DND-41 (cell line): ENCODE data around the gene CYP11A1.

Experiments
- ATAC-seq: fragments of 200-7000 bp; cut with Tn5 transposase; 3 replicates; pipeline ENCODE4 v1.9.1; 2021; ENCODE audit warnings: low read depth; ENCODE audit not compliant: insufficient read depth
- DNase-seq: peaks from one replicate; pipeline ENCODE4 v3.0.0-alpha.2; 2020
- H2AFZ ChIP-seq: 2 replicates; pipeline ENCODE4 v1.6.0; 2012; ENCODE audit warnings: low read depth, low read length
- H3K27ac ChIP-seq: 2 replicates; pipeline ENCODE4 v1.5.1; 2012; ENCODE audit warnings: low read length, inconsistent platforms
- H3K27me3 ChIP-seq: fragments of 200-600 bp; sonication (generic); 2 replicates; pipeline ENCODE4 v1.6.0; 2012; ENCODE audit warnings: low read length, mild to moderate bottlenecking, inconsistent platforms; ENCODE audit not compliant: insufficient read depth, poor library complexity
- H3K36me3 ChIP-seq: 2 replicates; pipeline ENCODE4 v1.5.1; 2012; ENCODE audit warnings: low read length, inconsistent platforms; ENCODE audit not compliant: insufficient read depth
- H3K4me1 ChIP-seq: 2 replicates; pipeline ENCODE4 v1.5.1; 2012; ENCODE audit warnings: mild to moderate bottlenecking, low read length; ENCODE audit not compliant: insufficient read depth
- H3K4me2 ChIP-seq: 2 replicates; pipeline ENCODE4 v1.6.0; 2012; ENCODE audit warnings: mild to moderate bottlenecking, moderate library complexity, low read length, inconsistent platforms; ENCODE audit not compliant: insufficient read depth
- H3K4me3 ChIP-seq, 2 experiments: fragments of 200-600 bp in 1 of 2; shearing (Covaris generic) in 1 of 2; 2 replicates each; pipeline ENCODE4 v1.5.1; 2012 to 2016; ENCODE audit warnings: inconsistent platforms in 2 of 2, low read length in 2 of 2, mild to moderate bottlenecking in 2 of 2, low read depth in 1 of 2, moderate library complexity in 1 of 2
- H3K79me2 ChIP-seq: 2 replicates; pipeline ENCODE4 v1.6.0; 2012; ENCODE audit warnings: low read length, inconsistent platforms; ENCODE audit not compliant: insufficient read depth
- H3K9ac ChIP-seq: 2 replicates; pipeline ENCODE4 v1.6.0; 2012; ENCODE audit warnings: low read depth, mild to moderate bottlenecking, inconsistent platforms, low read length, moderate library complexity
- H3K9me3 ChIP-seq: 2 replicates; pipeline ENCODE4 v1.5.1; 2012; ENCODE audit warnings: low read length, moderate library complexity, mild to moderate bottlenecking, inconsistent platforms; ENCODE audit not compliant: insufficient read depth, severe bottlenecking
- H4K20me1 ChIP-seq: 2 replicates; pipeline ENCODE4 v1.6.0; 2012; ENCODE audit warnings: low read length; ENCODE audit not compliant: insufficient read depth
- EZH2 ChIP-seq: IDR thresholded peaks from 3 replicates; pipeline ENCODE4 v1.6.1; 2012; ENCODE audit warnings: borderline replicate concordance, low read depth, mild to moderate bottlenecking, moderate library complexity, low read length, inconsistent platforms; ENCODE audit not compliant: severe bottlenecking
- TF ChIP-seq, protein P1 (sequence below): IDR thresholded peaks from 2 replicates; pipeline ENCODE4 v1.5.1; 2012; ENCODE audit warnings: borderline replicate concordance, low read length, moderate library complexity, mild to moderate bottlenecking; ENCODE audit not compliant: poor library complexity, severe bottlenecking; ENCODE audit errors: extremely low read depth

CYP11A1 gene

GRCh38 chr15:74376825-74377581 is 9.6 kb upstream of the CYP11A1 start:
- no peak for TF ChIP-seq EZH2
- TF ChIP-seq, protein P1, sequence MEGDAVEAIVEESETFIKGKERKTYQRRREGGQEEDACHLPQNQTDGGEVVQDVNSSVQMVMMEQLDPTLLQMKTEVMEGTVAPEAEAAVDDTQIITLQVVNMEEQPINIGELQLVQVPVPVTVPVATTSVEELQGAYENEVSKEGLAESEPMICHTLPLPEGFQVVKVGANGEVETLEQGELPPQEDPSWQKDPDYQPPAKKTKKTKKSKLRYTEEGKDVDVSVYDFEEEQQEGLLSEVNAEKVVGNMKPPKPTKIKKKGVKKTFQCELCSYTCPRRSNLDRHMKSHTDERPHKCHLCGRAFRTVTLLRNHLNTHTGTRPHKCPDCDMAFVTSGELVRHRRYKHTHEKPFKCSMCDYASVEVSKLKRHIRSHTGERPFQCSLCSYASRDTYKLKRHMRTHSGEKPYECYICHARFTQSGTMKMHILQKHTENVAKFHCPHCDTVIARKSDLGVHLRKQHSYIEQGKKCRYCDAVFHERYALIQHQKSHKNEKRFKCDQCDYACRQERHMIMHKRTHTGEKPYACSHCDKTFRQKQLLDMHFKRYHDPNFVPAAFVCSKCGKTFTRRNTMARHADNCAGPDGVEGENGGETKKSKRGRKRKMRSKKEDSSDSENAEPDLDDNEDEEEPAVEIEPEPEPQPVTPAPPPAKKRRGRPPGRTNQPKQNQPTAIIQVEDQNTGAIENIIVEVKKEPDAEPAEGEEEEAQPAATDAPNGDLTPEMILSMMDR: no peak
- H3K4me3 ChIP-seq: no peak overlapping the region
- peaks cover 5% of the 10 kb centered on the region for H3K27me3 ChIP-seq
- no peak overlapping the region for H3K4me2 ChIP-seq
- H3K79me2 ChIP-seq: no peaks in the 10 kb centered on the region
- H3K4me1 ChIP-seq: peaks cover 24% of the 10 kb centered on the region
- no peaks in the 10 kb centered on the region for H3K9me3 ChIP-seq
- H3K9ac ChIP-seq: no peak overlapping the region
- H2AFZ ChIP-seq: no peak overlapping the region
- no peaks in the 10 kb centered on the region for H4K20me1 ChIP-seq
- ATAC-seq (no peak), DNase-seq (no peak)
- H3K27ac ChIP-seq: no peak overlapping the region
- H3K36me3 ChIP-seq: no peaks in the 10 kb centered on the region

- Histone ChIP-seq H3K4me2 (no peak overlapping the region), H2AFZ (no peak overlapping the region), H3K9me3 (no peaks in the 10 kb centered on the region), H3K27ac (no peak overlapping the region), H3K27me3 (peaks cover 8% of the 10 kb centered on the region), H3K36me3 (no peaks in the 10 kb centered on the region), H4K20me1 (no peaks in the 10 kb centered on the region), H3K79me2 (no peaks in the 10 kb centered on the region), H3K4me1 (peaks cover 24% of the 10 kb centered on the region), H3K4me3 (no peak overlapping the region), H3K9ac (no peak overlapping the region)
- no peak for ATAC-seq
- TF ChIP-seq, protein P1: no peak
- TF ChIP-seq EZH2: no peak
- DNase-seq: no peak
Measured at GRCh38 chr15:74376226-74376625, 8.8 kb upstream of the CYP11A1 start.

DNA sequence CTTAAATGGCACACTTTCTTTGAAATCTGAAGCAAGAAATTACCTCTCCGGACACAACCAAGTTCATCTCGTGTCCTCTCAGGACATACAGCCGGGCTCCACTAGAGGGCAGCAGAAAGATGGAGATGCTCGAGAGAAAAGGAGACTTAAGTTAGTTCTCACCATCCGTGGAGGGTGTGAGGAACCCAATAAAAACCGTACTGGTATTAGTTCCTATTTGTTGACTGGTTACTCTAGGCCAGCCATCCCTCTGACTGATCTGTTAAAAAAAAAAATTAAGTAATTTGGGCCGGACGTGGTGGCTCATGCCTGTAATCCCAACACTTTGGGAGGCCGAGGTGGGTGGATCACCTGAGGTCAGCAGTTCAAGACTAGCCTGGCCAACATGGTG is 7.9 kb upstream of the CYP11A1 start:
- peaks cover 17% of the 10 kb centered on the region for H3K27me3 ChIP-seq
- no peaks in the 10 kb centered on the region for H3K36me3 ChIP-seq
- no peak overlapping the region for H3K4me3 ChIP-seq
- H3K4me1 ChIP-seq: peaks cover 24% of the 10 kb centered on the region
- H3K4me2 ChIP-seq: peak overlapping the region; percentile 100; the same call in 1 of the 2 replicates
- no peaks in the 10 kb centered on the region for H4K20me1 ChIP-seq
- H2AFZ ChIP-seq: no peak overlapping the region
- TF ChIP-seq EZH2: no peak
- TF ChIP-seq, protein P1: peak; percentile 91
- H3K79me2 ChIP-seq: no peaks in the 10 kb centered on the region
- no peak overlapping the region for H3K27ac ChIP-seq
- H3K9me3 ChIP-seq: no peaks in the 10 kb centered on the region
- ATAC-seq: peak; percentile 46
- no peak overlapping the region for H3K9ac ChIP-seq
- peak; percentile 84 for DNase-seq
